B cell (primary cell): Measurements from ENCODE around the gene PNO1. TPM values are rescaled to one million over a fixed set of nuclear protein-coding genes. Genes with fewer than 3 reads are reported as not detected.

Experiments used
- ATAC-seq: fragments of 200-7000 bp; cut with Tn5 transposase; one replicate; pipeline ENCODE4 v1.10.0; 2021; ENCODE audit warnings: low read depth, mild to moderate bottlenecking, moderate number of reproducible peaks, moderate library complexity
- CTCF ChIA-PET: fragments of 350-600 bp; sonication (Branson Sonifier 250); formaldehyde crosslinking; loops from one replicate; lab custom pipeline; 2021; ENCODE audit warnings: antibody characterized with exemption, inconsistent platforms; lab: Charles Lee
- POLR2A ChIA-PET: fragments of 350-600 bp; sonication (Branson Sonifier 250); formaldehyde crosslinking; loops from one replicate; lab custom pipeline; 2021; ENCODE audit warnings: antibody characterized with exemption; lab: Charles Lee
- DNase-seq: peaks from one replicate; pipeline ENCODE4 v3.0.0; 2013
- H2AFZ ChIP-seq: 2 replicates; pipeline ENCODE4 v1.6.1; 2012; ENCODE audit warnings: mild to moderate bottlenecking, low read depth, low read length; ENCODE audit not compliant: insufficient read depth, poor library complexity, severe bottlenecking
- H3K27ac ChIP-seq, 2 donors: 1 replicate in 1 of 2; 2 replicates in 1 of 2; pipeline ENCODE4 v1.5.1; 2012 to 2013; ENCODE audit warnings: low read length in 2 of 2, mild to moderate bottlenecking in 2 of 2, moderate library complexity in 1 of 2
- H3K27me3 ChIP-seq, 4 experiments: fragments of 200-600 bp in 1 of 4; sonication (generic) in 1 of 4; replicated peaks in 1 of 4; 1 replicate in 2 of 4; 2 replicates in 2 of 4; pipeline versions ENCODE4 v1.6.1 to v1.7.0; 2013 to 2016; ENCODE audit warnings: low read length in 3 of 4, mild to moderate bottlenecking in 2 of 4, mixed read lengths in 1 of 4, moderate library complexity in 1 of 4; ENCODE audit not compliant: insufficient read depth in 4 of 4, control insufficient read depth in 3 of 4; ENCODE audit errors: control extremely low read depth in 1 of 4
- H3K36me3 ChIP-seq, 2 experiments: replicated peaks in 1 of 2; 1 replicate in 1 of 2; 2 replicates in 1 of 2; pipeline versions ENCODE4 v1.6.1 to v1.7.1; 2013; ENCODE audit warnings: low read length in 1 of 2; ENCODE audit not compliant: insufficient read depth in 2 of 2, control insufficient read depth in 1 of 2; ENCODE audit errors: control extremely low read depth in 1 of 2, extremely low read depth in 1 of 2
- H3K4me1 ChIP-seq, 2 donors: fragments of 200-600 bp in 1 of 2; sonication (generic) in 1 of 2; 1 replicate in 1 of 2; 2 replicates in 1 of 2; pipeline versions ENCODE4 v1.5.1 to v1.6.1; 2013 to 2017; ENCODE audit warnings: low read length in 2 of 2; ENCODE audit not compliant: control insufficient read depth in 2 of 2, insufficient read depth in 2 of 2
- H3K4me2 ChIP-seq: replicated peaks from 2 replicates; pipeline ENCODE3; 2012; ENCODE audit warnings: mild to moderate bottlenecking, low read depth, low read length; ENCODE audit not compliant: poor library complexity, severe bottlenecking
- H3K4me3 ChIP-seq, 5 experiments: fragments of 200-600 bp in 1 of 5; sonication (generic) in 1 of 5; 1 replicate in 3 of 5; 2 replicates in 2 of 5; pipeline versions ENCODE4 v1.5.1 to v1.7.0; 2011 to 2016; ENCODE audit warnings: low read length in 4 of 5, mild to moderate bottlenecking in 4 of 5, low read depth in 2 of 5, control low read depth in 1 of 5, moderate library complexity in 1 of 5; ENCODE audit not compliant: insufficient read depth in 1 of 5; ENCODE audit errors: control extremely low read depth in 1 of 5, extremely low read depth in 1 of 5
- H3K79me2 ChIP-seq: fragments of 200-600 bp; sonication (generic); one replicate; pipeline ENCODE4 v1.6.0; 2016; ENCODE audit warnings: low read length; ENCODE audit not compliant: control insufficient read depth, insufficient read depth
- H3K9ac ChIP-seq: fragments of 200-600 bp; sonication (generic); 2 replicates; pipeline ENCODE4 v1.6.1; 2017; ENCODE audit warnings: mild to moderate bottlenecking, low read length, moderate library complexity
- H3K9me3 ChIP-seq, 3 donors: one replicate each; pipeline versions ENCODE4 v1.6.1 to v1.7.1; 2013; ENCODE audit warnings: low read length in 2 of 3; ENCODE audit not compliant: control insufficient read depth in 2 of 3, insufficient read depth in 1 of 3; ENCODE audit errors: control extremely low read depth in 1 of 3
- H4K20me1 ChIP-seq: 2 replicates; pipeline ENCODE4 v1.6.0; 2012; ENCODE audit warnings: mild to moderate bottlenecking, low read length; ENCODE audit not compliant: insufficient read depth, control insufficient read depth, poor library complexity, severe bottlenecking
- H3K27ac Mint-ChIP-seq: one replicate; pipeline ENCODE4 v1.8.0; 2021; ENCODE audit warnings: mixed read lengths
- H3K27me3 Mint-ChIP-seq: one replicate; pipeline ENCODE4 v1.8.0; 2021; ENCODE audit warnings: mixed read lengths
- H3K4me1 Mint-ChIP-seq: one replicate; pipeline ENCODE4 v1.8.0; 2021; ENCODE audit warnings: mixed read lengths
- H3K4me3 Mint-ChIP-seq: one replicate; pipeline ENCODE4 v1.8.0; 2021; ENCODE audit warnings: mixed read lengths
- H3K9me3 Mint-ChIP-seq: one replicate; pipeline ENCODE4 v1.8.0; 2022; ENCODE audit warnings: mixed read lengths; ENCODE audit not compliant: insufficient read depth
- CTCF ChIP-seq: fragments of 200-600 bp; IDR thresholded peaks from one replicate; pipeline ENCODE4 v1.8.0; 2022; ENCODE audit warnings: antibody characterized with exemption, mild to moderate bottlenecking
- EZH2 ChIP-seq: IDR thresholded peaks from 2 replicates; pipeline ENCODE4 v1.6.1; 2012; ENCODE audit warnings: borderline replicate concordance, low read depth, mild to moderate bottlenecking, moderate library complexity, low read length; ENCODE audit not compliant: insufficient read depth, poor library complexity, severe bottlenecking
- WGBS: methylation state at CpG from one replicate; pipeline ENCODE4 v1.1.5; 2013; ENCODE audit warnings: missing lambda C conversion rate; ENCODE audit not compliant: insufficient coverage; 5-methylcytosine and 5-hydroxymethylcytosine counted together
- intact Hi-C: fragments of 100-400 bp; cut with micrococcal nuclease; formaldehyde crosslinking; loops from one replicate; pipeline ENCODE4 v1.10.0; 2022
- polyA plus RNA-seq: library from polyadenylated mRNA; depleted of rRNA; stranded (reverse); fragments of >200 nt; gene quantifications from 2 replicates; pipeline ENCODE4 v1.2.3, GENCODE V29; 2012
- total RNA-seq, 2 donors: library from RNA; stranded (reverse); fragments of 120-200 nt in 1 of 2; gene quantifications; 1 replicate in 1 of 2; 2 replicates in 1 of 2; pipeline versions ENCODE4 v1.2.3 to v1.2.4, GENCODE V29; 2013 to 2022

The PNO1 gene
- total and polyA plus RNA-seq, 2 donors (not counting 1 experiment from before 2014, with no cell fraction given) = 4.7 to 12.3 TPM

GRCh38 chr2:68151037-68151436 lies 6.7 kb upstream of the PNO1 start:
- H3K9me3 Mint-ChIP-seq = no peaks in the 10 kb centered on the region
- H3K4me1 Mint-ChIP-seq = peaks cover 32% of the 10 kb centered on the region
- no peak overlapping the region for H3K27ac ChIP-seq
- no peak for DNase-seq
- POLR2A ChIA-PET = no interaction called here
- H3K4me3 ChIP-seq = no peak overlapping the region
- H3K4me2 ChIP-seq = no peak overlapping the region
- no peak overlapping the region for H2AFZ ChIP-seq
- no peak overlapping the region for H3K27ac Mint-ChIP-seq
- no peaks in the 10 kb centered on the region for H3K27me3 Mint-ChIP-seq
- H3K79me2 ChIP-seq = peaks cover 48% of the 10 kb centered on the region
- no peaks in the 10 kb centered on the region for H3K9me3 ChIP-seq
- ATAC-seq = no peak
- H3K27me3 ChIP-seq = no peaks in the 10 kb centered on the region
- no peaks in the 10 kb centered on the region for H4K20me1 ChIP-seq
- intact Hi-C loops = no loop called here
- no peaks in the 10 kb centered on the region for H3K36me3 ChIP-seq
- CTCF ChIA-PET = interaction anchor here (0.6 kb wide), 1 partner anchor 28 kb away, joined by 3 read pairs; no protein-coding TSS in a partner anchor
- no peak for TF ChIP-seq EZH2
- no peak for TF ChIP-seq CTCF
- no peak overlapping the region for H3K9ac ChIP-seq
- peaks cover 29 to 30% of the 10 kb centered on the region in 2 donors for H3K4me1 ChIP-seq
- H3K4me3 Mint-ChIP-seq = no peak overlapping the region

GRCh38 chr2:68152681-68153347 lies 4.9 kb upstream of the PNO1 start:
- 40% methylated on average over 1 of the region's 3 CpGs for WGBS
- H3K9ac ChIP-seq = peak overlapping the region; percentile 18
- Mint-ChIP-seq H3K4me3 (peak overlapping the region; percentile 34), H3K27me3 (no peaks in the 10 kb centered on the region), H3K4me1 (peaks cover 48% of the 10 kb centered on the region), H3K27ac (peak overlapping the region; percentile 17), H3K9me3 (no peaks in the 10 kb centered on the region)
- H4K20me1 ChIP-seq = no peaks in the 10 kb centered on the region
- intact Hi-C loops = no loop called here
- H3K4me2 ChIP-seq = peak overlapping the region; percentile 51
- ATAC-seq (no peak), DNase-seq (no peak)
- no peaks in the 10 kb centered on the region for H3K9me3 ChIP-seq
- no peaks in the 10 kb centered on the region for H3K36me3 ChIP-seq
- H2AFZ ChIP-seq = peak overlapping the region; percentile 47
- peak overlapping the region; percentile 50 to 77 for H3K27ac ChIP-seq
- ChIA-PET POLR2A (interaction anchor here (0.6 kb wide), 1 partner anchor 20 kb away, joined by 3 read pairs; no protein-coding TSS in a partner anchor), CTCF (interaction anchor here (0.6 to 1.6 kb wide), 10 partner anchors 8 to 1628 kb away, joined by 3 to 8 read pairs (median 3); no protein-coding TSS in a partner anchor)
- peaks cover 37 to 39% of the 10 kb centered on the region in 2 donors for H3K4me1 ChIP-seq
- peaks cover 60% of the 10 kb centered on the region for H3K79me2 ChIP-seq
- TF ChIP-seq CTCF = no peak
- TF ChIP-seq EZH2 = no peak
- no peaks in the 10 kb centered on the region for H3K27me3 ChIP-seq
- H3K4me3 ChIP-seq = peak overlapping the region in 2 of 5 experiments; percentile 3 to 36
